Measurements from ENCODE around the gene AUP1. TPM values are rescaled to one million over a fixed set of nuclear protein-coding genes. Genes with fewer than 3 reads are reported as not detected.
A peak's percentile ranks its signal among the peaks of the same experiment; 100 is the strongest.
"Not testable (repeated sequence)": the region's sequence is repeated elsewhere in the genome, so short reads cannot be mapped to it uniquely, and the experiment has no call there.

AUP1 gene
- total RNA-seq, 1 donor from 2014 or later = 40.4 TPM

DNA sequence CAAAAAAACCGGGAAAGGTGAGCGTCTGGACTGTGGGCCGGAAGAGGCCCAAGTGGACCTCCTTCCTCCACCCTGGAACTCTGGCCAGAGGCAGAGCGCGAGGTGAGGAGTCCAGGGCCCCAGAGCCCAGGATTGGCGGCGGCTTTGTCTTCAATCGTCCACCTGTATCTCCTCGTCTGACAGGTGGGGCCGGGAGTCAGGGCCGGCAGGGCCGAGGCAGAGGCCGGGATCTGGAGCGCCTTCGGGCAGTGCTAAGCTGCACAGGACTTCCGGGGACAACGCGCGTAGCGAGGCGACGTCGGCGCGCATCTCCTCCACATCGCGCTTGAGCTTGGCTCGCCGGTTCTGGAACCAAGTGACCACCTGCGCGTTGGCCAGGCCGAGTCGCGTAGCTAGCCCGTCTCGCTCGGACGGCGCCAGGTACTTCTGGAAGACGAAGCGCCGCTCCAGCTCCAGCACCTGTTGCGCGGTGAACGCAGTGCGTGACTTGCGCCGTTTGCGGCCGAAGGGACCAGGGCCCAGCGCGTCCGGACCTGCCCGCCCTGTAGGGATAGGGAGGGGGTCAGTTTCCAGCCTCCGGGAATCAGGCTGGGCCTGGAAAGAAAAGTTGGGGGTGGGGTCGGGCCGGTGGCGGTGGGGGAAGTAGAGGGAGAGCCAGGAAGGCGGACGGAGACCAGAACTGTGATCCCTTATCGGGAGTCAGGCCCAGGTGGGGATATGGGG lies 31.6 kb downstream of the AUP1 start:
- DNase-seq = no peak

- no peak for DNase-seq
These were observed 32.3 kb downstream of the AUP1 start for GRCh38 chr2:74496997-74497776.

DNA sequence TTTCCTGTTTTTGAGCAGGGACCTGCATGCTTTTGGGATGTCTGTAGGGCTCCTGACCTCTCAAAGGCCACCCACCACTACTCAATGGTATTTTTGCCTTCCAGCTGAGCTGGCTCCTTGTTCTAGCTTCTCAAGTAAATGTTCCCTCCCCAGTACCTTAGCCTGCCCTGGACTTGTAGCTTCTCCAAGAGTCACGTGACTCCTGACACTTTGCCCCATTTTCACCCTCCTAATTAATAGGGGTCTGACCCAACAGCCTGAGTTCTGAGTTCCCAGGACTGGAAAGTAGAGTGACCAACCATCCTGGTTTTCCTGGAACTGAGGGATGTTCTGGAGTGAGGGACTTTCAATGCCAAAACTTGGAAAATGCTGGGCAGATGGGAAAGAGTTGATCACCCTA lies 34.1 kb downstream of the AUP1 start:
- no peak for DNase-seq

DNA sequence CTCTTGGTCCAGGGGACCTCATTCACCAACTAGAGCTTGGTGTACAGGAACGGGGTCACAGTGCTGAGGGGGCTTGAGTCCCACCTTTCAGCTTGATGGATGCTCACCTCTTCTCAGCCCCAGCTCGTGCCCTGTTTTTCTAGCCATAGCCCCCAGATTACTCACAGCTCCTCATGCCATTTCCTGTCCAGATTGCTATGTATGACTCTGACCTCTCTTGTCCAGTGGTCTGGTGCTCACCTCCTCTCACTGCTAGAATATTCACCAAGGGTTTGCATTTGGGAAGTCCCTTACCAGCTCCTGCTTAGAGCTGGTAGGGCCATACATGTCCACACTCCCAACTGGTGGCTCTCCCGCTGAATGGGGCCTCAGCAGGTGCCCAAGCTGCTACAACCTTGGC lies 36.0 kb downstream of the AUP1 start:
- DNase-seq = no peak

DNA sequence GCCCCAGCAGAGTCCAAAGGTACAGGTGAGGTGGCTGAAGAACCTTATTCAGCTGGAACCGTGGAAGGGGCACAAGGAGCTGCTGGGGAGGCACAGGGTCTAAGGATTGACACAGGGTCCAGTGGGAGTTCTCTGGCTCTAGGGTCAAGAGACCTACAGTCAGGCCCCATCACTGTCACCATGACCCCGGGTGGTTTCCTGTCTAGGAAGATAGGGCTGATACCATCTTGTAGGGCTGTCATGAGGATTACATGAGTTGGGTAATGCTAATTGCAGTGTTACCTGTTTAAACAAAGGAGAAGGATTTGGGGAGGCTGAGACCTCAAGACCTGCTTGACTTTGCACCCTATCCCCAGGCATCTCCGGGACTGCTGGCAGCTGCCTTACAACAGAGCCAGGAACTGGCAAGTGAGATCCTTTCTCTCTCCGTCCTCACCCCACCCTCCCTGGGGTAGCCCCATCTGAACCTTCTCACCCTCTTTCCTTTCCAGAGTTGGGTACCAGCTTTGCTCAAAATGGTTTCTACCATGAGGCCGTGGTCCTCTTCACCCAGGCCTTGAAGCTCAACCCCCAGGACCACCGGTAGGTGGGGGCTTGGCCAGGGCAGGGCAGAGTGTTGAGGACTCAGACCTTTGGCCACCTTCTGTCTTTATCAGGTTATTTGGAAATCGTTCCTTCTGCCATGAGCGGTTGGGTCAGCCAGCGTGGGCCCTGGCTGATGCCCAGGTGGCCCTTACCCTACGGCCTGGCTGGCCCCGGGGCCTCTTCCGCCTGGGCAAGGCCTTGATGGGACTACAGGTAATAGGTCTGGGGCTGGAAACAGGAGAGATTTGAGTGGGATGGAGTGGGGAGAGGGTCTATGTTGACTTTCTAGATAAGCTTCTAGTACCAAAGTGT lies 37.6 kb downstream of the AUP1 start:
- no peak for DNase-seq

DNA sequence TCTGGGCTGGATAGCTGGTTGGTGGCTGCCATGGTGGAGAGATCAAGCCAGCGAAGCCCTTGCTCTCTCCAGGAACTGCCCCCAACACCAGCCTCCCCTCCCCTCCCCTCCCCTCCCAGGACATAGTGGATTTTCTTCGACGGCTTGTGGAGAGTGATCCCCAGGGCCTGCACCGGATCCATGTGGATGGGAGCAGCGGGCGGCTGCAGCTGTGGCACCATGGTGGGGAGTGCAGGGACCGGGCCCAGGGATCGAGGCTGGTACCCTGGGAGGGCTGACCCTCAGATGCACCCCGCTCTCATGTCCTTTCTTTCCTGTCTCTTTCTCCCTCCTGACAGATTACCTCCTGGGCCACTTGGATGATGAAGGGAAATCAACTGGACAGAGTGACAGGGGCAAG lies 39.6 kb downstream of the AUP1 start:
- DNase-seq = no peak

DNA sequence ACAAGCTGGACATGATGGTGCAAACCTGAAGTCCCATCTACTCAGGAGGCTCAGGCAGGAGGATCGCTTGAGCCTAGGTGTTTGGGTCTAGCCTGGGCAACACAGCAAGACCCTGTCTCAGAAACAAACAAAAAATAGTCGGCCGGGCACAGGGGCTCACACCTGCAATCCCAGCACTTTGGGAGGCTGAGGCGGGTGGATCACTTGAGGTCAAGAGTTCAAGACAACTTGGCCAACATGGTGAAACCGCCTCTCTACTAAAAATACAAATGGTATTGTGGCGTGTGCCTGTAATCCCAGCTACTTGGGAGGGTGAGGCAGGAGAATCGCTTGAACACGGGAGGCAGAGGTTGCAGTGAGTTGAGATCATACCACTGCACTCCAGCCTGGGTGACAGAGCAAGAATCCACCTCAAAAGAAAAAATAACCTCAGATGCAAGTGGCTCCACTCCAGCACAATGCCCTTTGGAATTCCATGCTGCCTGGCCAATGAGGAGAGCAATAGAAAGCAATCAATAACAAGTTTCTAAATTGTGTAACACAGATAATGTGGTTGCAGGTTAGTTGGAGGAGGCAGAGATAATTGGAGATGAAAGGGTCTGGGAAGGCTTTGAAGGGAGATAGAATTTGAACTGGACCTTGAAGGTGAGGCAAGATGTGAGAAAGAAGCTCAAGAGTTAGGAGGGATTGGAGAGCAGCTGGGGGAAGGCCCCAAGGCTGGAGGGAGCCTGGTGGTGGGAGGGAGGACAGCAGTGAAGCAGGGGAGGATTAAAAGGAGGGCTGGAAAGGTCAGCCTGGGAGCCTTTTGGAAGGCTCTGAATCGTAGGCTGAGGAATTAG lies 40.6 kb downstream of the AUP1 start:
- no peak for DNase-seq

GRCh38 chr2:74486141-74486540 lies 43.4 kb downstream of the AUP1 start:
- DNase-seq = no peak

- DNase-seq = not testable (repeated sequence)
These were observed 45.8 kb downstream of the AUP1 start for GRCh38 chr2:74483675-74484164.

- peak; percentile 92 for DNase-seq
These were observed 46.5 kb downstream of the AUP1 start, which contains the start of the genes CCDC142 and TTC31 for GRCh38 chr2:74482801-74483674. CCDC142 (minus strand) TSS chr2:74482998; CDS start chr2:74482837, 161 bp downstream. TTC31 (plus strand) TSS chr2:74483081; CDS start chr2:74483096, 15 bp downstream.

DNA sequence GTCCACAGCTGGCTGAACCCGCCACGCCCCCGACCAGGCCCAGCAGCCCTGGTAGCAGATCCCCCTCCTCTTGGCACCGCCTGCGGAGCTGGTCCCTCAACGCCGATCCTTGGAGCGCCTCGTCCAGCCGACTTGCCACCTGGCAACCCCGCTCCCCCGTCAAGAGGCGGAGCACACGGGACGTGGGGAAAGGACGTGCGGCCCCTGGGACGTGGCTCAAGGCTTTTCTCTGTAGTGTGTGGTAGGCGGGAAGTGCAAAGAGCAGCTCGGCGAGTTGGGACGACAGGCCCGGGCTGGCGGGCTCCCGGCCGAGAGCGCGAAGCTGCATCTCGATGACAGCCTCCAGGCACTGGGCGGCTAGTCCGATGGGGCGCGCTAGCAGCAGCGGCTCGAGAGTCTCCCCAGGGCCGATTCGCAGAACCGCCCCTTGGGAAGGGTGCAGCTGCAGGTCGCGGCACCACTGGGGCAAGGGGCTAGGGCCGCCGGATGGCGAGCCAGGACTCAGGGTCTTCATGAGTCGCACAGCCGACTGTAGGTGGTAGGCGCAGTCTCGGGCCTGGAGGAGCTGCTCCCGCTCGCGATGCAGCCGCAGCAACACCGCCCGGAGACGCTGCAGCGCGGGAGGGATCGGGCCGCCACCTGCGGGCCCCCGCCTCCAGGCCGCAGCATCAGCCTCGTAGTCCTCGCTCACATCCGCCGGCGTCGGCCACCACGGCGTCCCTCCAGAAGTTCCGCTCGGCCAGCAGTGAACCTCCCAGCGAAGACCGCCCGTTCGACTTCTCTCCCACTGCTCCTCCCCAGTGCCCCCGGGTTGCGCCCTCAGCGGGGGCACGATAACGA lies 47.3 kb downstream of the AUP1 start:
- DNase-seq = peak; percentile 81

GRCh38 chr2:74481431-74481830 lies 48.1 kb downstream of the AUP1 start:
- no peak for DNase-seq

Other genes with a start within 250 kb of the AUP1 start
- gene SLC4A5, start 186.3 kb downstream of the AUP1 start, total RNA-seq = 2.2 TPM
- 97.2 TPM for gene DCTN1, start 149.4 kb downstream of the AUP1 start, total RNA-seq
- gene C2orf81, start 108.1 kb downstream of the AUP1 start, total RNA-seq = 0.62 TPM
- 30.7 TPM for gene WDR54, start 108.0 kb downstream of the AUP1 start, total RNA-seq
- gene RTKN, start 87.8 kb downstream of the AUP1 start, total RNA-seq = 6.7 TPM
- gene INO80B, start 74.6 kb downstream of the AUP1 start, total RNA-seq = 15.3 TPM
- 23.6 TPM for gene WBP1, start 71.3 kb downstream of the AUP1 start, total RNA-seq
- 22.5 TPM for gene MOGS, start 64.3 kb downstream of the AUP1 start, total RNA-seq
- 11.5 TPM for gene MRPL53, start 57.0 kb downstream of the AUP1 start, total RNA-seq
- 35.6 TPM for gene CCDC142, start 46.7 kb downstream of the AUP1 start, total RNA-seq
- 5.9 TPM for gene TTC31, start 46.6 kb downstream of the AUP1 start, total RNA-seq
- not detected for gene LBX2, start 30.1 kb downstream of the AUP1 start, total RNA-seq
- gene PCGF1, start 22.0 kb downstream of the AUP1 start, total RNA-seq = 6.4 TPM
- gene TLX2, start 15.3 kb downstream of the AUP1 start, total RNA-seq = not detected
- gene DQX1, start 3.5 kb downstream of the AUP1 start, total RNA-seq = not detected
- gene HTRA2, start 227 bp upstream of the AUP1 start, total RNA-seq = 56.3 TPM
- gene LOXL3, start 24.2 kb upstream of the AUP1 start, total RNA-seq = 16.1 TPM
- gene DOK1, start 25.0 kb upstream of the AUP1 start, total RNA-seq = 3.4 TPM
- not detected for gene M1AP, start 118.6 kb upstream of the AUP1 start, total RNA-seq
- gene SEMA4F, start 124.5 kb upstream of the AUP1 start, total RNA-seq = 15.3 TPM

Data from occipital lobe (tissue), 2 donors.